Chondrocyte (in vitro differentiated cells): ENCODE measurements around the gene PRPSAP1. TPM values are rescaled to one million over a fixed set of nuclear protein-coding genes. Genes with fewer than 3 reads are reported as not detected.

Experiments used
- DNase-seq: peaks from one replicate; pipeline ENCODE4 v3.0.0; 2021; ENCODE audit warnings: mixed read lengths, low spot score
- H3K27ac Mint-ChIP-seq: one replicate; pipeline ENCODE4 v1.8.0; 2021; ENCODE audit warnings: mild to moderate bottlenecking, moderate library complexity, mixed read lengths; ENCODE audit not compliant: unreplicated experiment
- H3K27me3 Mint-ChIP-seq: 2 replicates; pipeline ENCODE4 v1.8.0; 2021; ENCODE audit warnings: low read depth, mixed read lengths
- H3K36me3 Mint-ChIP-seq: 2 replicates; pipeline ENCODE4 v1.8.0; 2021; ENCODE audit warnings: low read depth, mixed read lengths
- H3K4me1 Mint-ChIP-seq: 2 replicates; pipeline ENCODE4 v1.8.0; 2021; ENCODE audit warnings: low read depth, mild to moderate bottlenecking, mixed read lengths
- H3K4me3 Mint-ChIP-seq: one replicate; pipeline ENCODE4 v1.8.0; 2021; ENCODE audit warnings: mild to moderate bottlenecking, moderate library complexity, mixed read lengths; ENCODE audit not compliant: unreplicated experiment
- H3K9me3 Mint-ChIP-seq: 2 replicates; pipeline ENCODE4 v1.8.0; 2021; ENCODE audit warnings: low read depth, mixed read lengths
- total RNA-seq: library from RNA; stranded (reverse); gene quantifications from 3 replicates; pipeline ENCODE4 v1.2.1, GENCODE V29; 2021
- TF ChIP-seq, protein P1 (sequence below): fragments of 200-600 bp; sonication (generic); IDR thresholded peaks from 2 replicates; pipeline ENCODE4 v1.5.0; 2021; ENCODE audit warnings: antibody characterized with exemption, mild to moderate bottlenecking, moderate library complexity

Gene PRPSAP1
- total RNA-seq, 1 donor from 2014 or later = 59.0 TPM

DNA sequence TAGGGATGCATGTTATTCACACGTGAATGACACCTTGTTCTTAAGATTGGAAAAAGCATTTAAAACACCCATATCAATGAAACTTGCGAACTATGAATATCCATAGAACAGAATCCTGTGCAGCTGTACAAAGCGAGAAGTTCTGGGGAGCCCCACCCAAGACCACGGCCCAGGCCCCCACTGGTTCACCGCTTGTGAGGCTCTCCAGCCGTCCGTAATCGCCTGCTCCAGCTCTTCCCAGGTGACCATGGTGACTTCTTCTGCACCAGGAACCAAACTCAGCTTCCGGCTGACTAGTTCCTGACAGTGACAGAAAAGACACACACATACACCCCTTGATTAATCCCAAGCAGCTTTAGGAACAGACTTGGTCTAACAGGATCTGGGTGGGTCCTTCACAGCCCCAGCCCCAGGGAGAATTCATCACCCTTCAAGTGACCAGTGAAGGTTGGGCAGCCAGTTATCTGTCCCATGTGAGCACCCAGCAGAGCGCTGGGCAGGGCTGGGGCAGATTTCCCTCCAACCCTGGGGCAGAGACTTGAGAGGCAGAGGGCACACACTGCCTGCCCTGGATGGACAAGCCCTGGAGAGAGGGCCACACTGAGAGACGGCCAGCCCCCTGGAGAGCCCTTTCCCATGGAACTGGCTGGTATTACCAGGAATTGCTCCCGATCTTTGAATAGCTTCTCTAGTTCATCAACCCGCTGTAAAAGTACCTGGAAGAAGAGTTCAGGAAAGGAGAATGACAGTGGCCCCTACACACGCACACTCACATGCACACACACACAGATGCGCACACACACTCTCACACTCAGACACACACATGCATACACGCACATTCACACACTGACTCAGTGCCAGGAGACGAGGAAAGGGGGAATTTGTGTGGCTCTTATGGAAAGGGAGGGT is 49.2 kb downstream of the PRPSAP1 start:
- TF ChIP-seq, protein P1, sequence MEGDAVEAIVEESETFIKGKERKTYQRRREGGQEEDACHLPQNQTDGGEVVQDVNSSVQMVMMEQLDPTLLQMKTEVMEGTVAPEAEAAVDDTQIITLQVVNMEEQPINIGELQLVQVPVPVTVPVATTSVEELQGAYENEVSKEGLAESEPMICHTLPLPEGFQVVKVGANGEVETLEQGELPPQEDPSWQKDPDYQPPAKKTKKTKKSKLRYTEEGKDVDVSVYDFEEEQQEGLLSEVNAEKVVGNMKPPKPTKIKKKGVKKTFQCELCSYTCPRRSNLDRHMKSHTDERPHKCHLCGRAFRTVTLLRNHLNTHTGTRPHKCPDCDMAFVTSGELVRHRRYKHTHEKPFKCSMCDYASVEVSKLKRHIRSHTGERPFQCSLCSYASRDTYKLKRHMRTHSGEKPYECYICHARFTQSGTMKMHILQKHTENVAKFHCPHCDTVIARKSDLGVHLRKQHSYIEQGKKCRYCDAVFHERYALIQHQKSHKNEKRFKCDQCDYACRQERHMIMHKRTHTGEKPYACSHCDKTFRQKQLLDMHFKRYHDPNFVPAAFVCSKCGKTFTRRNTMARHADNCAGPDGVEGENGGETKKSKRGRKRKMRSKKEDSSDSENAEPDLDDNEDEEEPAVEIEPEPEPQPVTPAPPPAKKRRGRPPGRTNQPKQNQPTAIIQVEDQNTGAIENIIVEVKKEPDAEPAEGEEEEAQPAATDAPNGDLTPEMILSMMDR = no peak
- DNase-seq = no peak
- H3K27ac Mint-ChIP-seq = no peak overlapping the region
- peaks cover 3% of the 10 kb centered on the region for H3K36me3 Mint-ChIP-seq
- H3K4me1 Mint-ChIP-seq = peaks cover 3% of the 10 kb centered on the region
- no peaks in the 10 kb centered on the region for H3K9me3 Mint-ChIP-seq
- no peaks in the 10 kb centered on the region for H3K27me3 Mint-ChIP-seq
- H3K4me3 Mint-ChIP-seq = no peak overlapping the region

DNA sequence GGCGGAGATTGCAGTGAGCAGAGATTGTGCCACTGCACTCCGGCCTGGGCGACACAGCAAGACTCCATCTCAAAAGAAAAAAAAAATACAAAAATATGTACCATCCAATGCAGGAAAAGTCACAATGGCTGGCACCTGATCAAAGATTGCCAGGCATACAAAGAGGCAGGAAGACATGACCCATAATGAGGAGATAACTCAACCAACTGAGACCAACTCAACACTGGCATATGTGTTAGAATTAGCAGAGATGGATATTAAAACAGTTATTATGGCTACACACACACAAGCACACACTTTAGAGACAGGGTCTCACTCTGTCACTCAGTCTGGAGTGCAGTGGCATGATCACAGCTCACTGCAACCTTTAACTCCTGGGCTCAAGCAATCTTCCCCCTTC is 56.3 kb downstream of the PRPSAP1 start:
- Mint-ChIP-seq H3K9me3 (no peaks in the 10 kb centered on the region), H3K36me3 (peaks cover 12% of the 10 kb centered on the region), H3K4me3 (no peak overlapping the region), H3K4me1 (no peaks in the 10 kb centered on the region), H3K27me3 (no peaks in the 10 kb centered on the region), H3K27ac (no peak overlapping the region)
- TF ChIP-seq, protein P1 = no peak
- DNase-seq = no peak

DNA sequence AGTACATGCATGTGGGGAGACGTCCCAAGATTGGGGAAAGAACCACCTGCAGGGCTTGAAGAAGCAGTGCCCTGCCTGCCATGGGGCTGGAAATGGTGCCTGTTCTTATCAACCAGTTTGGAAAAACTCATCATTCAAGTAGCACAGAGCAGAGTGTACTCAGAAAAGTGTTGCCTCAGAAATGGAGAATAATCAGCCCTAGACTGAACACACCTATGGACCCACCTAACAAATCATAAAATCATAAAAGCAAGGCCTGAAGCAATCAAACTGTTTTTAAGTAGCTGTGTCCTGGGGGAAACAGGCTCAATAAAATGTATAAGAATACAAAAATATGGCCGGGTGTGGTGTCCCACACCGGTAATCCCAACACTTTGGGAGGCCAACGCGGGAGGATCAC is 56.8 kb downstream of the PRPSAP1 start:
- DNase-seq = no peak
- Mint-ChIP-seq H3K4me3 (no peak overlapping the region), H3K36me3 (peaks cover 15% of the 10 kb centered on the region), H3K27me3 (no peaks in the 10 kb centered on the region), H3K9me3 (no peaks in the 10 kb centered on the region), H3K4me1 (no peaks in the 10 kb centered on the region), H3K27ac (no peak overlapping the region)
- TF ChIP-seq, protein P1 = no peak

DNA sequence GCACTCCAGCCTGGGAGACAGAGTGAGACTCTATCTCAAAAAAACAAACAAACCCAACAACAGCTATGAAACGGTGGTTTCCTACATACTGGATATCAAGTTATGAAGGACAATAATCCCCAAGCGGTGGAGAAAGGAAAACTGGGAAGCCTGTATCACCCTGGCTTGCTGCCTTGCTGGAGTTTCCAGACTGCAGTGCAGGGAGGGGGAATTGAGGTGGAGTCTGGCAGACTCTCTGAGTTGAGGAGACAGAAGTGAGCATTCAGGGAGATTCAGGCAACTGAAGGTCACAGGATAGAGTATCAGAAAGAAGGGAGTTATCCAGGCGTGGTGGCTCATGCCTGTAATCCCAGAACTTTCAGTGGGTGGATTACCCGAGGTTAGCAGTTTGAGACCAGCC is 57.5 kb downstream of the PRPSAP1 start:
- DNase-seq = no peak
- TF ChIP-seq, protein P1 = no peak
- H3K9me3 Mint-ChIP-seq = no peaks in the 10 kb centered on the region
- H3K4me3 Mint-ChIP-seq = no peak overlapping the region
- no peaks in the 10 kb centered on the region for H3K4me1 Mint-ChIP-seq
- H3K27me3 Mint-ChIP-seq = no peaks in the 10 kb centered on the region
- peaks cover 17% of the 10 kb centered on the region for H3K36me3 Mint-ChIP-seq
- no peak overlapping the region for H3K27ac Mint-ChIP-seq

DNA sequence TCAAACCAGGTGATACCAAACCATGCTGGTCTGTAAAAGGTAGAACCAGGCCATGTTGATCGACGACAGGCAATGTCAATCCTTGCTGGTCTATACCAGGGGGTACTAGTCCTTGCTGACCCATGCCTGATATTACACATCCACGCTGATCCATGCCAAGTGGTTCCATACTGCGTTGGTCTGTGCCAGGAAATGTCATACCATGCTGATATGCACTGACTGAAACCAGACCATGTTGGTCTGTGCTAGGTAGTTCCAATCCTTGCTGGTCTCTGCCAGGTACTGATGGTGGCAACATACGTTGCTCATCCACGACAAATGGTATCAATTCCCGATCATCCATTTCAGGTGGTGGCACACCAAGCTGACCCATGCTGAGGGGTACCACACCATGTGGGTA is 60.6 kb downstream of the PRPSAP1 start:
- Mint-ChIP-seq H3K36me3 (peaks cover 19% of the 10 kb centered on the region), H3K4me3 (no peak overlapping the region), H3K27ac (no peak overlapping the region), H3K27me3 (no peaks in the 10 kb centered on the region), H3K4me1 (no peaks in the 10 kb centered on the region), H3K9me3 (no peaks in the 10 kb centered on the region)
- TF ChIP-seq, protein P1 = no peak
- no peak for DNase-seq
